HUDEP-2 (cell line): Measurements from ENCODE around the gene CRB3.

Experiments used
- DNase-seq, 76 experiments: peaks; one replicate each; lab custom pipeline; 2025; ENCODE audit not compliant: unreplicated experiment in 76 of 76; lab: John Stamatoyannopoulos, UW

The CRB3 gene

DNA sequence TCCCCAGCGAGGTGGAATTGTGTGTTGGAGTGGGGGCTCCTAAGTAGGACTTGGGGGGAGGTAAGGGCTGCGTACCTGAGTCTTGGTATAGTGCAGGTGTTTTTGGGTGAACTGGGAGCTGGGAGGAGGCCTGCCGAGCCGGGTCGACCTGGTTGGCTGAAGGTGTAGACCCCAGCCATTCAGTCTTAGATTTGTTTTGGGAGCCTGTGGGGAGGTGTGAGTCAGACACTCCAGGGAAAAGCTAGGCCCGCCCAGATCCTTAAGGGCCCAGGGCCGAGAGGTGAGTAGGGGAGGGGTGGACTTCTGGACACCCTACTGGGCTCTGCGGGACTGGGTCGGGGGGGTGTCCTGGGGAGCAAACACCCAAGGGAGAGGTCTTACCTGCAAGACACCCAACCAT lies 935 bp downstream of the CRB3 start:
- DNase-seq, result no peak

GRCh38 chr19:6465663-6466062 lies 1.6 kb downstream of the CRB3 start:
- DNase-seq, result no peak

- no peak for DNase-seq
Measured at GRCh38 chr19:6466526-6467248, 2.6 kb downstream of the CRB3 start.

DNA sequence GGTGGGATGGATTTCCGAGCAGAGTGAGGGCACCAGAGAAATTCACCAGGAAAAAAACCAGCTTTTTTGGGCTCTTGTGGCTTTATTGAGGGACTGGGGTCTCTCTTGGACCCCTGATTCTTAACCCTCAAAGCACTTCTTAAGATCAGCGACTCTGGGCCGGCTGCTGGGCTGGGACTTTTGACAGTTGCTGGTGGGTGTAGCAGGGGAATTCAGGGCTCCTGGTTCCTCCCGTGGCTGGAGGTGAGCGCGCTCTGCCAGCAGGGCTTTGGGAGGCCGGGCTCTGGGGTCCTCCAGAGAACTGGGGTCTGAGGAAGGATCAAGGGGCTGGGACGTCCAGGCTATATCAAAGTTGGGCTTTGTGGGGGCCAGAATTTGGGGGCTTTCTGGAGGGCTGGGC lies 3.3 kb downstream of the CRB3 start:
- DNase-seq, result no peak

DNA sequence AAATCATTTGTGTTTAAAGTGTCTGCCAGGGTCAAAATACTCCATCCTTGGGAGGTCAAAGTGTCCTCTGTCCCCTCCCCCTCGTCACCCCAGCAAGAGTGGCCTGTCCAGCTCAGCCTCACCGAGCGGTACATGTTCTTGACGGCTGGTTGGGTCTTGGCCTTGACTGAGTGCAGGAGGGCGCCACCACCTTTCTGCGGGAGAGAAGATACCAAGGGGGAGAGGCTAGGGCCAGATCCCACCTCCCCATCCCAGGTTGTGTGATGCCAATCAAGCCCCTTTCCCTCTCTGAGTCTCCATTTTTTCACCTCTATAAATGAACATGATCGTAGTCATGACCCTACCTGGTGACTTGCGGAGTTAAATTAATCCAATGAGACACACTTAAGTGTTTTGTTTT lies 6.1 kb downstream of the CRB3 start:
- no peak for DNase-seq

DNA sequence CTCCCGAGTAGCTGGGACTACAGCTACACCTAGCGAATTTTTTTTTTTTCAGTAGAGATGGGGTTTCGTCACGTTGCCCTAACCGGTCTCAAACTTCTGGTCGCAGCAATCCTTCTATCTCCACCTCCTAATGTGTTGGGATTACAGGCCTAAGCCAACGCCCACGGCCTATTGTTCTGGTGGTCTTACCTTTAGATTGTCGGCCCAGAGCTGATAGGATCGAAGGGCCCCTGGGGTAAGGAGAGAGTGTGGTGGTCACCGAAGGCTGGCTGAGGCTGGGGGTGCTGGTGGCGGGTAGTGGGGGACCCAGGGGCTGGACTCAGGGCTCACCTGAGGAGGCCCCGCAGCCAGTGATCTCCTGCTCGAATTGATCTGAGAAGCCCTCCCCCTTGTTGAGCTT lies 7.0 kb downstream of the CRB3 start:
- DNase-seq, result no peak

- no peak for DNase-seq
Measured at GRCh38 chr19:6472713-6473112, 8.6 kb downstream of the CRB3 start.

GRCh38 chr19:6473647-6474046 lies 9.6 kb downstream of the CRB3 start:
- DNase-seq, result no peak

DNA sequence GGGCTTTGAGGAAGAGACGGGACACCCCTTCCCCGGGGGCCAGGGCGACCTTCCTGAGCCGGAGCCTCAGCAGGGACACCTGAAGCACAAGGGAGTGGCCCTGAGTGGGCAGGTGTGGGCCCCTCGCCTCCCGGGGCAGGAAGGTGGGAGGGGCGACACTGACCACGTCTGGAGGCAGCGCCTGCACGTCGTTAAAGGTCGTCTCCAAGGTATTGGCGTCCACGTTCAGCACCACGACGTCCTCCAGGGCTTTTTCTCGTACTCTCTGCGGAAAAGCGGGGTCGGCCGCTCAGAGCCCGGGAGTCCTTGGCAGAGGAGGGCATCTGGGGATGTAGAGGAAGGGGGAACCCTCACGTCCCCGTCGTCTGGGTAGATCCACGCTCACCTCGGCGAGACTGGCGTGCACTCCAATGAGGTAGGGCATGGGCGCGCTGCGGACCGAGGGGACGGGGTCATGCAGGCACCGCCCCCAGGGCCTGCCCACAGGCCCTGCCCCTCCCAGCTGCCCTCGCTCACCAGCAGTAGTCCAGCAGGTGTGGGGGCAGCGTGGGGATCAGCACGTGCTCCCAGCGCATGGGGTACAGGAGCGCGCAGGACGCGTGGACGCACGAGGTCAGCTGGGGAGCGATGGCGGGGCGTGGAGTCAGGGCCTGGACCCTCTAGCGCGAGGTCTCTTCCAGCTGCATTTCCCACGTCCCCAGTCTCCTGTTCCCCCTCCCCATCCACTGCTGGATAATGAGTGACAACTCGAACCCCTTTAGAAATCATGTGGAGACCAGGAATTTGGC lies 11.4 kb downstream of the CRB3 start:
- no peak for DNase-seq

GRCh38 chr19:6476155-6476895 lies 12.3 kb downstream of the CRB3 start:
- DNase-seq, result peak in 49 of 76 experiments; percentile 7 to 64 (median 36)

- DNase-seq, result no peak
Measured at GRCh38 chr19:6476896-6477431, 12.9 kb downstream of the CRB3 start.

DNA sequence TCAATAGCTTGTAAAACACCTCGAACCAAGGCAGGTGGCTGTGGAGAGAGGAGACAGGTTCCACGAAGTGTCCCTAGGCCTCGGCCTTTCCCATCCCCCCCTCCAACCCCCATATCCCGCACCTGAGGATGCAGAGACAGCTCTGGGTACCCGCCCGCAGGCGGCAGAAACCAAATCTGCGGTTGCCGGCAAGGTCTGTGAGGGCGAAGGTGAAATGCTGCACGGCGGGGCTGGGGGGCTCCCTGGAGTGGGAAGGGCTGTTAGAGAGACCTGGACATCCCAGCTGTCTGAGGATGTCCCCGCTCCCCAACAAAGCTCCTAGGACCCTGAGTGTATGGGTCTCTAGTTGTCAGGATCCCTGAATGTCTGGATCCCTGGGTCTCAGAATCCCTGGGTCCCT lies 14.7 kb downstream of the CRB3 start:
- DNase-seq, result no peak

GRCh38 chr19:6479836-6480398 lies 15.8 kb downstream of the CRB3 start:
- DNase-seq, result no peak

GRCh38 chr19:6480848-6481415 lies 16.9 kb downstream of the CRB3 start:
- DNase-seq, result no peak

DNA sequence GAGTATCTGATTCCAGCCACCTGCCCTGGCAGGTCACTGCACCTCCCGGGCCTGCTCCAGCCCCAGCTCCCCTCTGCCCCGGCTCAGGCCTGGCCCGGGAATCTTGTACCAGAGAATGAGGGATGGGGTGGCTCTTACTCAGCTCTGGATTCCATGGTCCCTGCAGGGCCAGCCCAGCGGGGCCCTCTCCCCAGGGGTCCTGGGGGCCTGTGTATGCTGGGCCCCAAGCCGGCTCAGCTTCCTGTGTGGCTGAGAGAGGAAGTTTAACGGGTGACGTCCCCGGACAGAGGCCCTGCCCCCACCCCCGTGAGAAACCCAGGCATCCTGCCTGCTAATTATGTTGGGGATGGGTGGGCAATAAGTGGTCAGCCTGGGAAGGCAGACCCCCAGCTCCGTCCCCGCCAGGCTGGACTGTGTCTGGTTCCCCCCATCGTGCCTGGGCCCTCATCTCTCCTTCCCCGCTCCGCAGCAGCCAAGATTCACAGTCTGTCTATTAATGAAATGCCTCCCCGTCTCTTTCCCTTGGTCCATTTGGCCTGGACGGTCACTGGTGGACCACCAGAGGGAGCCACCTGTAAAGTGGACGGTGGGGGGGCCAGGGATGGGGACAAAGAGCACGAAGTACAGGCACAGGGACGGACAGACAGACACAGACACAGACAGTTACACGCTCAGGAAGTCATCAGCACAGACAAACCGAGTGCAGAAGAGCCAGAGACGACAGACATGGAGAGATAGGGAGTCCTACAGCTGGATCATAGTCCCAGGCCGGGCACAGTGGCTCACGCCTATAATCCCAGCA lies 17.7 kb downstream of the CRB3 start, which contains the start of gene DENND1C:
DENND1C (minus strand) TSS at position 247 of the 802 bp plus-strand sequence; CDS start at position 155, 92 bp downstream.
- DNase-seq, result peak in 6 of 76 experiments; percentile 3 to 26 (median 12)

DNA sequence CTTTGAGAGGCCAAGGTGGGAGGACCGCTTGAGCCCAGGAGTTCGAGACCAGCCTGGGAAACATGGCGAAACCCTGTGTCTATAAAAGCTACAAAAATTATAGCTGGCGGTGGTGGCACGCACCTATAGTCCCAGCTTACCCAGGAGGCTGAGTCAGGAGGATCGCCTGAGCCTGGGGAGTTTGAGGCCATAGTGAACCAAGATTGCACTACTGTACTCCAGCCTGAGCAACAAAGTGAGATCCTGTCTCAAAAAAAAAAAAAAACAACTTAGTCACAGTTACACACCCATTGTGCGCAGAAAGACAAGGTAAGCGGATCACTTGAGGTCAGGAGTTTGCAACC lies 18.2 kb downstream of the CRB3 start:
- DNase-seq, result no peak

DNA sequence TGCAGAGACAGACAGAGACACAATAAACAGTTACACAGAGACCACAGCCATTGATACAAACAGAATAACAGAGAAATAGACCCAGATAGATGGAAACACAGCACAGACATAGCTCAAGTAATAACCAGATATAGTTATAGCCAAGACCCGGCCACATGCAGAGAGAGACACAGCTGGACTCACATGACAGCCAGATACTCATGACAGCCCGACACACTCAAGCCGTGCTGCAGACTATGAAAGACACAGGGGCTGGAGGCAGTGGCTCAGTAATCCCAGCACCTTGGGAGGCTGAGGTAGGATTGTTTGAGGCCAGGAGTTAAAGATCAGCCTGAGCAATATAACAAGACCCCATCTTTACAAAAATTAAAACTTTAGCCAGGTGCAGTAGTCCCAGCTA lies 19.2 kb downstream of the CRB3 start:
- DNase-seq, result no peak

- DNase-seq, result no peak
Measured at GRCh38 chr19:6484230-6484629, 20.2 kb downstream of the CRB3 start.

DNA sequence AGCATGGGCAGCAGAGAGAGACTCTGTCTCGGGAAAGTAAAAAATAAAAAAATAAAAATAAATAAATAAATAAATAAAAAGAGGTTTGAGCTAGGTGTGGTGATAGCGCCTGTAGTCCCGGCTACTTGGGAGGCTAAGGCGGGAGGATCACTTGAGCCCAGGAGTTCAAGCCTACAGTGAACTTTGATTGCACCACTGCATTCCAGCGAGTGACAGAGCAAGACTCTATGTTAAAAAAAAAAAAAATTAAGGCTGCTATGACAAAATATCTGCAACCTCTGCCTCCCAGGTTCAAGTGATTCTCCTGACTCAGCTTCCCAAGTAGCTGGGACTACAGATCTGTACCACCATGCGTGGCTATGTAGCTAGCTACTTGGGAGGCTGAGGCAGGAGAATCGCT lies 20.8 kb downstream of the CRB3 start:
- no peak for DNase-seq
